Left forelimb (tissue), 1 donor: ENCODE data around the gene P2RY13.

ENCODE experiments used
- DNase-seq: peaks from one replicate; pipeline ENCODE4 v3.0.0-alpha.2; 2018; ENCODE audit warnings: low spot score

Gene P2RY13

GRCh38 chr3:151329363-151329762 is at the start of gene P2RY13:
Gene P2RY13 (minus strand): TSS chr3:151329549. CDS start chr3:151329528, 21 bp downstream.
- DNase-seq, result no peak

GRCh38 chr3:151377768-151378385 is 48.5 kb upstream of the P2RY13 start:
- DNase-seq, result no peak

- no peak for DNase-seq
Observed at GRCh38 chr3:151372063-151372820, 42.9 kb upstream of the P2RY13 start.

- no peak for DNase-seq
Observed at GRCh38 chr3:151371526-151371925, 42.2 kb upstream of the P2RY13 start.

GRCh38 chr3:151367448-151367847 is 38.1 kb upstream of the P2RY13 start:
- DNase-seq, result no peak

GRCh38 chr3:151366993-151367392 is 37.6 kb upstream of the P2RY13 start:
- DNase-seq, result no peak

- no peak for DNase-seq
Observed at GRCh38 chr3:151362751-151363174, 33.4 kb upstream of the P2RY13 start.

- no peak for DNase-seq
Observed at GRCh38 chr3:151357463-151357850, 28.1 kb upstream of the P2RY13 start.

GRCh38 chr3:151356794-151357462 is 27.6 kb upstream of the P2RY13 start:
- no peak for DNase-seq

GRCh38 chr3:151351648-151352047 is 22.3 kb upstream of the P2RY13 start:
- DNase-seq, result no peak

- DNase-seq, result no peak
Observed at GRCh38 chr3:151351219-151351618, 21.9 kb upstream of the P2RY13 start.

- DNase-seq, result no peak
Observed at GRCh38 chr3:151350656-151351055, 21.3 kb upstream of the P2RY13 start.

GRCh38 chr3:151347432-151347831 is 18.1 kb upstream of the P2RY13 start:
- no peak for DNase-seq

- DNase-seq, result no peak
Observed at GRCh38 chr3:151346292-151346691, 16.9 kb upstream of the P2RY13 start.

GRCh38 chr3:151345859-151346258 is 16.5 kb upstream of the P2RY13 start:
- no peak for DNase-seq

GRCh38 chr3:151331696-151332095 is 2.3 kb upstream of the P2RY13 start:
- DNase-seq, result no peak

GRCh38 chr3:151330899-151331298 is 1.6 kb upstream of the P2RY13 start:
- no peak for DNase-seq

- no peak for DNase-seq
Observed at GRCh38 chr3:151330379-151330778, 1.0 kb upstream of the P2RY13 start.

- DNase-seq, result no peak
Observed at GRCh38 chr3:151328298-151328995, 902 bp downstream of the P2RY13 start.

- no peak for DNase-seq
Observed at GRCh38 chr3:151327571-151328198, 1.7 kb downstream of the P2RY13 start.

GRCh38 chr3:151322511-151322910 is 6.8 kb downstream of the P2RY13 start:
- no peak for DNase-seq

- no peak for DNase-seq
Observed at GRCh38 chr3:151321526-151321925, 7.8 kb downstream of the P2RY13 start.
